ENCODE measurements around the gene MAGI1. TPM values are rescaled to one million over a fixed set of nuclear protein-coding genes. Genes with fewer than 3 reads are reported as not detected.

Gene MAGI1
- total RNA-seq, 1 donor from 2014 or later = 47.1 TPM

- no peak overlapping the region for H3K27ac ChIP-seq
Observed at GRCh38 chr3:65912647-65913046, 126.1 kb downstream of the MAGI1 start.

GRCh38 chr3:65908588-65908987 lies 130.1 kb downstream of the MAGI1 start:
- Histone ChIP-seq H3K9me3 (no peaks in the 10 kb centered on the region), H3K27me3 (no peaks in the 10 kb centered on the region), H3K36me3 (no peaks in the 10 kb centered on the region), H3K4me1 (no peaks in the 10 kb centered on the region), H3K27ac (no peak overlapping the region), H3K4me3 (no peak overlapping the region)
- DNase-seq (ENCODE audit: extremely low spot score in 2 of 2) = no peak
- TF ChIP-seq POLR2A (IDR thresholded peaks at IDR 0.05) = no peak
- no peak for TF ChIP-seq POLR2AphosphoS5 (IDR thresholded peaks at IDR 0.05; ENCODE audit: insufficient read depth in 1 of 2, low read depth in 1 of 2)
- TF ChIP-seq CTCF (IDR thresholded peaks at IDR 0.05) = no peak
- intact Hi-C loops (cut with DNase I) = no loop called here

More at GRCh38 chr3:65912647-65913046, 126.1 kb downstream of the MAGI1 start:
- Histone ChIP-seq H3K36me3 (no peaks in the 10 kb centered on the region), H3K27me3 (no peaks in the 10 kb centered on the region), H3K4me1 (no peaks in the 10 kb centered on the region), H3K4me3 (no peak overlapping the region), H3K9me3 (no peaks in the 10 kb centered on the region)
- DNase-seq (ENCODE audit: extremely low spot score in 2 of 2) = no peak
- intact Hi-C loops (cut with DNase I) = no loop called here
- no peak for TF ChIP-seq CTCF (IDR thresholded peaks at IDR 0.05)

GRCh38 chr3:65907232-65908130 lies 131.2 kb downstream of the MAGI1 start:
- Histone ChIP-seq H3K9me3 (no peaks in the 10 kb centered on the region), H3K27me3 (no peaks in the 10 kb centered on the region), H3K4me3 (no peak overlapping the region), H3K36me3 (no peaks in the 10 kb centered on the region), H3K4me1 (no peaks in the 10 kb centered on the region), H3K27ac (no peak overlapping the region)
- no peak for DNase-seq (ENCODE audit: extremely low spot score in 2 of 2)
- intact Hi-C loops (cut with DNase I) = no loop called here
- TF ChIP-seq POLR2A (IDR thresholded peaks at IDR 0.05) (no peak), CTCF (IDR thresholded peaks at IDR 0.05) (no peak), POLR2AphosphoS5 (IDR thresholded peaks at IDR 0.05; ENCODE audit: insufficient read depth in 1 of 2, low read depth in 1 of 2) (no peak)

GRCh38 chr3:65905771-65906170 lies 132.9 kb downstream of the MAGI1 start:
- H3K36me3 ChIP-seq = no peaks in the 10 kb centered on the region
- H3K27me3 ChIP-seq = no peaks in the 10 kb centered on the region
- no peak overlapping the region for H3K4me3 ChIP-seq
- no peaks in the 10 kb centered on the region for H3K9me3 ChIP-seq
- no peak for DNase-seq (ENCODE audit: extremely low spot score in 2 of 2)
- intact Hi-C loops (cut with DNase I) = no loop called here
- peaks cover 8% of the 10 kb centered on the region for H3K4me1 ChIP-seq
- no peak overlapping the region for H3K27ac ChIP-seq
- no peak for TF ChIP-seq POLR2AphosphoS5 (IDR thresholded peaks at IDR 0.05; ENCODE audit: insufficient read depth in 1 of 2, low read depth in 1 of 2)
- no peak for TF ChIP-seq CTCF (IDR thresholded peaks at IDR 0.05)
- no peak for TF ChIP-seq POLR2A (IDR thresholded peaks at IDR 0.05)

GRCh38 chr3:65904016-65904415 lies 134.7 kb downstream of the MAGI1 start:
- DNase-seq (ENCODE audit: extremely low spot score in 2 of 2) = no peak
- Histone ChIP-seq H3K27ac (no peak overlapping the region), H3K27me3 (no peaks in the 10 kb centered on the region), H3K4me3 (no peak overlapping the region), H3K36me3 (no peaks in the 10 kb centered on the region), H3K4me1 (peaks cover 8% of the 10 kb centered on the region), H3K9me3 (no peaks in the 10 kb centered on the region)
- intact Hi-C loops (cut with DNase I) = no loop called here
- TF ChIP-seq POLR2A (IDR thresholded peaks at IDR 0.05) (no peak), POLR2AphosphoS5 (IDR thresholded peaks at IDR 0.05; ENCODE audit: insufficient read depth in 1 of 2, low read depth in 1 of 2) (no peak), CTCF (IDR thresholded peaks at IDR 0.05) (no peak)

Measured in vagina (tissue), 2 donors.